Measurements from ENCODE around the gene NR1D1.

- TF ChIP-seq CTCF (IDR thresholded peaks at IDR 0.05) (no peak), POLR2A (IDR thresholded peaks at IDR 0.05) (no peak), POLR2AphosphoS5 (IDR thresholded peaks at IDR 0.05) (no peak)
These were observed 39.3 kb downstream of the NR1D1 start for GRCh38 chr17:40060887-40061608.
